IPS DF 4.7 (cell line): ENCODE results near the gene PRKCA.

ENCODE experiments used
- DNase-seq: peaks from one replicate; pipeline ENCODE4 v3.0.0-alpha.2; 2013; ENCODE audit warnings: low spot score; ENCODE audit errors: extremely low read depth

The PRKCA gene

GRCh38 chr17:66677201-66677981 lies 375.0 kb downstream of the PRKCA start:
- DNase-seq: no peak

DNA sequence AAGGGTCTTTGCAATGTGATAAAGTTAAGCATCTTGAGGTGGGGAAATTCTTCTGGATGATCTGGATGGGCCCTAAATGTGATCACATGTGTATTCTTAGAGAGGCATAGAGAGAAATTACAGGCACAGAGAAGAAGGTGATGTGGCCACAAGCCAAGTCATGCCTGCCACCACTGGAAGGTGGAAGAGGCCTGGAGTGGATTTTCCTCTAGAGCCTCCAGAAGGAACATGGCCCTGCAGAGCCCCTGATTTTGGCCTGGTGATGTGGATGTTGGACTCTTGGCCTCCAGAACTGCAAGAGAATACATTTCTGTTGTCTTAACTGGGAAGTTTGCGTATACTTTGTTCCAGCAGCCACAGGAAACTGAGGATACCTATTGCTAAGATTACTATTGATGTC lies 375.6 kb downstream of the PRKCA start:
- no peak for DNase-seq

DNA sequence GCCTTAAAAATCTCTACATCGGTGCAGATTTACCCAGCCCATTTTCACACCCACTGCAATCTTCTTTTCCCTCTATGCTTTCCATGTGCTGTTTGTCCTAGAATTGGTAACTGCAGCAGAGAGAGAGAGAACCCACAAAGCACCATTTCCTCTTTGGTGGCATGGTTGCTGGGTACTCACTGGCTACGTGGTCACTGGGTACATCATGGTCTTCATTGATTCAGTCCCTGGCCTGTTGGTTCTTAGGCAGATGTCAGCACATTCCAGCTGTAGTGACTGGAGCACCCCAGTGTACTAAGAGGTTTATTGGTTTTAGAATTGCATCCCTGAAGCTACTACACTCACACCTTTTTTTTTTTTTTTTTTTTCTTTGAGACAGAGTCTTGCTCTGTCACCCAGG lies 376.4 kb downstream of the PRKCA start:
- DNase-seq: no peak

- DNase-seq: no peak
These were observed 377.5 kb downstream of the PRKCA start for GRCh38 chr17:66679631-66680517.

DNA sequence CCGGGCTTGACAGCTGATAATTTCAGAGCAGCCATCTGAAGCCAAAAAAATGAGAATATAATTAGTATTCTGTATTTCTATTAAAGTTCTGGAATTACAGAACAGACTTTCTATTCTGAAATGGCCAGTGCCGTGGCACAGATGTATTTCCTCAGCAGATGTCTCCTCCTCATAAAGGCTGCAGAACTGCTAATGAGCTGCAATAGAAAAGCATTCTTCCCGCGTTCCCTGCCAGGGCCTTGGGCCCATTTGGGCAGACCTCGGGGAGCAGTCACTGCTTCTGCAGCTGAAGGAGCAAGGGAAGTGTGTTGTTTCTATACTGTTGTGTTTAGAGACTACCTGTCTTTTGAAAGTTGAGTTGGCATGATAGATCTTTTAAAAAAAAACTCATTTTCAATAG lies 379.9 kb downstream of the PRKCA start:
- DNase-seq: no peak

- DNase-seq: no peak
These were observed 381.8 kb downstream of the PRKCA start for GRCh38 chr17:66684261-66684660.

- DNase-seq: no peak
These were observed 382.3 kb downstream of the PRKCA start for GRCh38 chr17:66684731-66685130.

- DNase-seq: no peak
These were observed 384.2 kb downstream of the PRKCA start for GRCh38 chr17:66686601-66687000.

DNA sequence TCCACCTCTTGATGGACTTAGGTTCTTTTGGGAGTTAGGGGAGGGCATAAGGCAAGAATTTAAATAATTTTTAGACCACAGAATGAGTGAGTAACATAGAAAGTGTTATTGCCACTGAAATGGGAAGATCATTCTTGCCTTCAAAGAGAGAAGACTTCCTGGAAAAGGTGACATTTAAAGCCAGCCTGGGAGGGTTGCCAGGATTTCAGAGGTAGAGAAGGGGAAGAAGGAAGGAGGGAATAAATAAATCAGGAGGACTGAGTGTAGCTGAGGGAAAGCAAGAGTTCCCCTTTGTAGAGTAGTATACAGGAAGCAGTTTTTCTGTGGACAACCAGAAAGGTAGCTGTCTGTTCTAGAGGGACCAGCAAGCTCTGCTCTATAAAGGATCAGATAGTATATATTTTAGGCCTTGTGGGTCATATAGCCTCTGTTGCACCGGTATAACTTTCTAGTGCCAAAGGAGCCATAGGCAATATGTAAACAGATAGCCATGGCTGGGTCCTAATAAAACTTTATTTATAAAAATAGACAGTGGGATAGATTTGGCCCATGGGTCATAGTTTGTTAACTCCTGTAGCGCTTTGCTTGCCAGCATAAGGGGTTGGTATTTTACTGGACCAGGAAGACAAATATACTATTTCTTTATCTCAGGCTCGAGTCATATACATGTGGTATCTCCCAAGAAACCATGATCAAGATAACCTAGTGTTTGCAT lies 385.3 kb downstream of the PRKCA start:
- DNase-seq: no peak

- DNase-seq: no peak
These were observed 386.8 kb downstream of the PRKCA start for GRCh38 chr17:66689221-66689620.

- no peak for DNase-seq
These were observed 387.8 kb downstream of the PRKCA start for GRCh38 chr17:66690166-66690565.

GRCh38 chr17:66691644-66692420 lies 389.4 kb downstream of the PRKCA start:
- no peak for DNase-seq

- no peak for DNase-seq
These were observed 389.9 kb downstream of the PRKCA start for GRCh38 chr17:66692421-66692690.

- no peak for DNase-seq
These were observed 392.7 kb downstream of the PRKCA start for GRCh38 chr17:66695098-66695497.

- DNase-seq: no peak
These were observed 395.9 kb downstream of the PRKCA start for GRCh38 chr17:66698270-66698669.

- no peak for DNase-seq
These were observed 399.0 kb downstream of the PRKCA start for GRCh38 chr17:66701462-66701861.

- DNase-seq: no peak
These were observed 399.9 kb downstream of the PRKCA start for GRCh38 chr17:66702106-66702936.

DNA sequence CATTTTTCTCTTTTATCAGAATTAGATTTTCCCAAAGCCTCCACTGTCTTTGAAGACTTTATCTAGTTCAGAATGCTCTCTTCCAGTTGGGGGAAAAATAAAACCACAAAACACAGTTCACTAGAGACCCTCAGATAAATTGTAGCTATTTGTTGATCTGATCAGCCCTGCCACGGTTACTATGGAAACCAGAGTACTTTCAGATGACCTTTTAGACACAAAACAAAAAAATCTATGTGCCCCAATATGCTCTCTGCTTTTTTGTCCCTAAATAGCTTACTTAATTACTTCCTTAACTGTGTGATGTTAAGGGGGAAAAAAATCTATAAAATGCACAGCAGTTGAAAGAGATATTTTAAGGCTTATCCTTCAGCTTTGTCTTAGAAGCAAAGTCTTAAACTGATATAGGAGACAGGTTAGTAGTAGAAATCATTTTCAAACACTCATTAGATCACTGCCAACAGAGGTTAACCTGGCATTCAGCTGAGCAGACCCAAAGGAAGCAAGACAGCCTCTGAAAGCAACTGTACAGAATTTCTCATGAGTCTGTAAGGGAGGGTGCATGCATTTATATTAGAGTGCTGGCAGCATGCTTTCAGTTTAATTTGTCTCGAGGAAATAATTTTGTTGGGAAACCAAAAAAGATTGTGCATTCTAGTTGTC lies 402.6 kb downstream of the PRKCA start:
- DNase-seq: no peak

- no peak for DNase-seq
These were observed 404.5 kb downstream of the PRKCA start for GRCh38 chr17:66706851-66707450.

- DNase-seq: no peak
These were observed 409.0 kb downstream of the PRKCA start for GRCh38 chr17:66711401-66711800.
